Cardiac fibroblast (primary cell): ENCODE data around the gene GNA12.

ENCODE experiments used
- DNase-seq, 2 donors: peaks; one replicate each; pipeline versions ENCODE4 v3.0.0 to v3.0.0-alpha.2; 2010; ENCODE audit warnings: low read depth in 2 of 2
- H3K4me3 ChIP-seq, 2 donors: replicated peaks in 1 of 2; 1 replicate in 1 of 2; 2 replicates in 1 of 2; pipeline ENCODE4 v1.5.1; 2011; ENCODE audit warnings: low read depth in 2 of 2, low read length in 2 of 2, mild to moderate bottlenecking in 2 of 2, moderate library complexity in 1 of 2
- TF ChIP-seq, protein P1 (sequence below): IDR thresholded peaks from one replicate; pipeline ENCODE4 v1.5.1; 2011; ENCODE audit warnings: low read depth, mild to moderate bottlenecking, low read length, inconsistent platforms

Gene GNA12

DNA sequence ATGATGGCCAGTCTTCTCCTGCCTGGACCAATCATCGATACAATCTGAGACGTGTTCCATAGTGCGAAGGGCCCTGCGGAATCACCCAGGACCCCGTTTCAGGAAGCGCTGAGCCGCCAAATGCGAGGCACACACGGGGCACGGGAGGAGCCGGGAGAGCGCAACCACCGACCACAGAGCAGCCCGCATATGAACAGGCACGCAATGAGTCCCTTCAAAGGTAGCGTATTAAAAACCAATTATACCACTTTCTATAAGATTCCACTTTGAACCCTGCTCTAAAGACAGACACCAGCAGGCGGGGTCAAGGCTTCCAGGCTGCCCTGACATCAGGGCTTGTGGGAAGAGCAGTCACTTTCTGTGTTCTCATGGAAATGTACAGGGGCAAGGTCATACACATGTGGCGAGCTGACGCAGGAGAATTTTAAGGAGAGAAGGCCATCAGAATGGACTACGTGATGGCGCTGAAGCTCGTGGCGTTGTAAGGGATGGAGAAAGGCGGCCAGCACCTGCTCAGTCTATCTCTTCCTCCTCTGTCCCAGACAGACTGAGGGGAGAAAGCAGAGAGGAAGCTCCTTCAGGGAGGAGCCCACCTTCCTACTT lies 109.9 kb downstream of the GNA12 start:
- H3K4me3 ChIP-seq, result no peak overlapping the region
- DNase-seq, result no peak
- TF ChIP-seq, protein P1, sequence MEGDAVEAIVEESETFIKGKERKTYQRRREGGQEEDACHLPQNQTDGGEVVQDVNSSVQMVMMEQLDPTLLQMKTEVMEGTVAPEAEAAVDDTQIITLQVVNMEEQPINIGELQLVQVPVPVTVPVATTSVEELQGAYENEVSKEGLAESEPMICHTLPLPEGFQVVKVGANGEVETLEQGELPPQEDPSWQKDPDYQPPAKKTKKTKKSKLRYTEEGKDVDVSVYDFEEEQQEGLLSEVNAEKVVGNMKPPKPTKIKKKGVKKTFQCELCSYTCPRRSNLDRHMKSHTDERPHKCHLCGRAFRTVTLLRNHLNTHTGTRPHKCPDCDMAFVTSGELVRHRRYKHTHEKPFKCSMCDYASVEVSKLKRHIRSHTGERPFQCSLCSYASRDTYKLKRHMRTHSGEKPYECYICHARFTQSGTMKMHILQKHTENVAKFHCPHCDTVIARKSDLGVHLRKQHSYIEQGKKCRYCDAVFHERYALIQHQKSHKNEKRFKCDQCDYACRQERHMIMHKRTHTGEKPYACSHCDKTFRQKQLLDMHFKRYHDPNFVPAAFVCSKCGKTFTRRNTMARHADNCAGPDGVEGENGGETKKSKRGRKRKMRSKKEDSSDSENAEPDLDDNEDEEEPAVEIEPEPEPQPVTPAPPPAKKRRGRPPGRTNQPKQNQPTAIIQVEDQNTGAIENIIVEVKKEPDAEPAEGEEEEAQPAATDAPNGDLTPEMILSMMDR, result no peak

DNA sequence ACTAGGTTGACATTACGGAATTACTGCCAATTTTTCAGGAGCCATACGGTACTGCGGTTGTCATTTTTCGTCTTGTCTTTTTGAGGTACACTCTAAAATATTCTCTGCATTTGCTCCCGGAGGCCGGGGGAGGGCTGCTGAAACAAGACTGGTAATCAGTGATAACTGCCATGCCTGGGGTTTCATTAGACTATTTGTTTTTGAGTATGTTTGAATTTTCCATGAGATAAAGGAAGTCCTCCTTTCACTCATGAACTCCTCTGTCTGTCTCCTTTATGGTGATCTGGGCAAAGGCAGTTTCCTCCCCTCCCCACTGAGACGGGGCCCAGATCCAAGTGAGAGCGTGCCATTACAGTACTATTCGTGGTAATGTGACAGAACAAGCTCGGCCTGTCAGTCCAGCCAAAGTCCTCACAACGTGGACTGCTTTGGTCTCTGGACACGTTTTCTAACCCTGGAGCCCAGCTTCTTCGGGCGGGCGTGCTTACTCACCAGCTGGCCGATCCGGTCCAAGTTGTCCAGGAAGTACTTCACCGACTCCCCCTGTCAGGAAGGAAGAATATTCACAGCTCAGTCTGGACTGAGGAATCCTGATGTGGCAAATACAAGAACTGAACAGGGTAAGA lies 111.0 kb downstream of the GNA12 start:
- no peak overlapping the region for H3K4me3 ChIP-seq
- TF ChIP-seq, protein P1, result no peak
- DNase-seq, result peak; percentile 77 to 81

DNA sequence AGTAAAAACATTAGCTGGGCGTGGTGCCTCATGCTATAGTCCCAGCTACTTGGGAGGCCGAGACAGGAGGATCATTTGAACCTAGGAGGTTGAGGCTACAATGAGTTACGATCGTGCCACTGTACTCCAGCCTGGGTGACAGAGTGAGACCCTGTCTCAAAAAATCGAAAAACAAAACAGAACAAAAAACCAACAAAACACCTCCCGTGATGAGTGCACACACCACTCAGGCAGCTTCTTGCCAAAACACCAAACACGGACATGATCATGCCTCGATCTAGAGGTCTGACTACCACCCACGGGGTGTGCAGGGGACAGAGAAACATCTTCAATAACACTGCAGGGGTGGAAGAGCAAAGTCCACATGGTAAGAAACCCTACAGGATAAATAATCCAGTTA lies 111.7 kb downstream of the GNA12 start:
- TF ChIP-seq, protein P1, result no peak

DNA sequence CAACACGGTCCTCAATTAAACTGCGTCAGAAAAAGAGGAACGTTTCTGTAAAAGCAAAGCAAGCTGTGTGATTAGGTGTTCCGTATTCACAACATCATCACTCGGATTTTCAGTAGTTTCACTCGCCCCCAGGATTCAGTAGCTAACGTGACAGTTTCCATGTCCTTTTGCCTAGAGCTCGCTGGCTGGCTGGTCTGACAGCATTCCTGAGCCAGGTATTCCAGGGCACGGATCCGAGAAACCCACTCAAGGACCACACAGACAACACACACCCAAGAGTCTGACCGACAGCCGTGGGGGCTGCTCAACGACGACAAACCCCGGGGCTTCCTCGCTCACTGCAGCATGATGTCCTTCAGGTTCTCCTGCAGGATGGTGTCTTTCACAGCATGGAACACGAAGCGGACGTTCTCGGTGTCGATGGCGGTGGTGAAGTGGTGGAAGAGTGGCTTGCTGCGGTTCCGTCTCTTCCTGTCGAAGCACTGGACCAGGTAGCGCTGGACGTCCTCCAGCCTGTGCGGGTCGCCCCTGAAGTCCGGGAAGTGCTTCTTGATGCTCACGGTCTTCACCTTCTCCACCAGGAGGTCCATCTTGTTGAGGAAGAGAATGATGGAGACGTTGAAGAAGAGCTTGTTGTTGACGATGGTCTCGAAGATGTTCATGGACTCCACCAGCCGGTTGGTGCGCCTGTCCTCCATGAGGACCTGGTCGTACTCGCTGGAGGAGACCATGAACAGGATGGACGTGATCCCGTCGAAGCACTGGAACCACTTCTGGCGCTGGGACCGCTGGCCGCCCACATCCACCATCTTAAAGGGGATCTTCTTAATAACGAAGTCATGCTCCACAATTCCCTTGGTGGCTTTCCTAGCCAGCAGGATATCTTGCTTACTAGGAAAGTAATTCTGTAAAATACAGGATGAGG lies 113.0 kb downstream of the GNA12 start:
- H3K4me3 ChIP-seq, result no peak overlapping the region
- no peak for DNase-seq
- TF ChIP-seq, protein P1, result no peak

More for the DNA sequence above, 111.7 kb downstream of the GNA12 start:
- DNase-seq, result no peak
- no peak overlapping the region for H3K4me3 ChIP-seq

DNA sequence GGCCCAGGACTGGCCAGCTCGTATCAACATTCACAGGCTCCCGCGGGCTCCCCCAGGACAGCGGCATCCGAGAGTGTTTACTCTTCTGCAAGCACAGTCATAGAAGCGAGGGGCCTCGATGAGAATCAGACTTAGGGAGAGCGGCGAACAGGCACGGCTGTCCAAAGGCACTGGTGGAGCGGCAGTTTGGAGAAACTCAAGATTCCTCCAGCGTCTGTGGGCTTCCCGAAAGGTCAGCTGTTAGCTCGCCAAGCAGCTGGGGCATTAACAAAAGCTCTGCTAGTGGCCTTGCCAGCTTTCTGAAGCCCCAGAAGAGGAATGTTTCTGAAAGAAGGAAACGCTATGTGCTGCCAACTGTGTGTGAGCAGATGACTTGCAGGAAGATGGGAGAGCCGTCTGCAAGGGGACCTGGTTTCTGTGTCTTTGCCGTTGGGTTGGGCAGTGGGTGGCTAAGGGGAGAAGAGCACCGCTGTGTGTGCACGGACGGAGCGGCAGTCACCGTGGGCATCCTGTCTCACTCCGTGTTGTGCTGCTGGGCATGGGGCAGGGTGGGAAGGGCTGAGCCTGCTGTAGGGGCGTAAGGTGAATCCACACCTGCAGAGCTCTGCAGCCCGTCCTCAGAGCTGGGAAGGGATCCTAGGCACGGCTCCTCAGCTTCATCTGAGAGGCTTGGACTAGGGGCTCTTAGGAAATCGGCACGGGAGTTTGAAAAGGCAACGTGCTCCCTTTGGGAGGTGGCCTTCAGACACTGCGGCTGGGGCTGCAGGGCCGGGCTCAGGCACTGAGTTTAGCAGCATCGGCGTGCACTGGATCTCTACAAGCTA lies 114.0 kb downstream of the GNA12 start:
- TF ChIP-seq, protein P1, result no peak
- H3K4me3 ChIP-seq, result no peak overlapping the region
- DNase-seq, result no peak
